GM12878 (cell line): Measurements from ENCODE around the gene GALNT6. TPM values are rescaled to one million over a fixed set of nuclear protein-coding genes. Genes with fewer than 3 reads are reported as not detected.

Experiments
- ATAC-seq: fragments of 200-7000 bp; cut with Tn5 transposase; 3 replicates; pipeline ENCODE4 v1.9.1; 2020; ENCODE audit warnings: mild to moderate bottlenecking, moderate library complexity
- BruUV-seq: library from RNA; stranded (reverse); fragments of 400-500 nt; replicated peaks from 2 replicates; lab custom pipeline; 2021; lab: Mats Ljungman, UMichigan
- CTCF ChIA-PET: fragments of 300-600 bp; sonication (Branson Sonifier 250); formaldehyde crosslinking; extraction: SDS; loops from one replicate; lab custom pipeline; 2021; ENCODE audit warnings: inconsistent platforms; lab: Yijun Ruan, JAX
- POLR2A ChIA-PET: fragments of 350-600 bp; formaldehyde crosslinking; extraction: SDS; loops from one replicate; lab custom pipeline; 2021; ENCODE audit warnings: inconsistent platforms; lab: Charles Lee
- RAD21 ChIA-PET: fragments of 300-600 bp; sonication (Branson Sonifier 250); formaldehyde crosslinking; loops from one replicate; lab custom pipeline; 2023; ENCODE audit warnings: antibody characterized with exemption; ENCODE audit not compliant: unreplicated experiment; lab: Charles Lee
- SMC1A ChIA-PET: fragments of 300-600 bp; sonication (Branson Sonifier 250); formaldehyde crosslinking; loops from one replicate; lab custom pipeline; 2023; ENCODE audit not compliant: unreplicated experiment, uncharacterized antibody; lab: Charles Lee
- DNase-seq: peaks from one replicate; pipeline ENCODE4 v3.0.0-alpha.2; 2011; ENCODE audit warnings: low read depth, low spot score
- FAIRE-seq: peaks from 3 replicates; lab custom pipeline; 2011; peaks lifted over from hg19 to GRCh38; lab: Jason Lieb, UNC
- H2AFZ ChIP-seq: 2 replicates; pipeline ENCODE4 v1.6.0; 2011; ENCODE audit warnings: low read depth, low read length, control low read depth; ENCODE audit not compliant: control insufficient read depth
- H3K27ac ChIP-seq: 2 replicates; pipeline ENCODE4 v1.5.1; 2011; ENCODE audit warnings: control low read depth; ENCODE audit not compliant: control insufficient read depth, insufficient read depth
- H3K27me3 ChIP-seq, 2 experiments: replicated peaks in 1 of 2; 2 replicates each; pipeline versions ENCODE4 v1.6.0 to v1.6.1; 2011; ENCODE audit warnings: low read length in 1 of 2; ENCODE audit not compliant: control insufficient read depth in 2 of 2, insufficient read depth in 2 of 2
- H3K36me3 ChIP-seq, 2 experiments: 2 replicates each; pipeline ENCODE4 v1.5.1; 2011; ENCODE audit warnings: low read length in 1 of 2; ENCODE audit not compliant: control insufficient read depth in 2 of 2, insufficient read depth in 2 of 2
- H3K4me1 ChIP-seq: 2 replicates; pipeline ENCODE4 v1.6.1; 2011; ENCODE audit warnings: mild to moderate bottlenecking, low read length, moderate library complexity, mixed read lengths; ENCODE audit not compliant: control insufficient read depth, insufficient read depth
- H3K4me2 ChIP-seq: 2 replicates; pipeline ENCODE4 v1.6.0; 2011; ENCODE audit warnings: control low read depth; ENCODE audit not compliant: control insufficient read depth, insufficient read depth
- H3K4me3 ChIP-seq: fragments of 200-600 bp; sonication (generic); 2 replicates; pipeline ENCODE4 v1.5.1; 2016
- H3K79me2 ChIP-seq: 2 replicates; pipeline ENCODE4 v1.6.0; 2011; ENCODE audit warnings: low read length; ENCODE audit not compliant: control insufficient read depth, insufficient read depth
- H3K9ac ChIP-seq: 2 replicates; pipeline ENCODE4 v1.8.0; 2011; ENCODE audit warnings: low read length, control low read depth, mixed read lengths; ENCODE audit not compliant: control insufficient read depth, insufficient read depth
- H3K9me3 ChIP-seq: replicated peaks from 3 replicates; pipeline ENCODE4 v1.5.1; 2011; ENCODE audit warnings: mild to moderate bottlenecking, low read length; ENCODE audit not compliant: control insufficient read depth, insufficient read depth
- H4K20me1 ChIP-seq: 2 replicates; pipeline ENCODE4 v1.6.0; 2011; ENCODE audit not compliant: control insufficient read depth, insufficient read depth
- NR2F1 ChIP-seq: fragments of 450-650 bp; conservative IDR thresholded peaks from 2 replicates; pipeline ENCODE4 v1.6.1; 2017; ENCODE audit warnings: mild to moderate bottlenecking
- NRF1 ChIP-seq: conservative IDR thresholded peaks from 2 replicates; pipeline ENCODE4 v1.6.1; 2011; ENCODE audit warnings: mild to moderate bottlenecking, low read depth, low read length, improper control_type of control experiment
- TCF12 ChIP-seq: IDR thresholded peaks from 2 replicates; pipeline ENCODE4 v1.6.1; 2011; ENCODE audit warnings: low read depth, mild to moderate bottlenecking, low read length
- YY1 ChIP-seq: IDR thresholded peaks from 2 replicates; pipeline ENCODE4 v1.6.1; 2011; ENCODE audit warnings: low read depth, mild to moderate bottlenecking, low read length
- WGBS: methylation state at CpG from one replicate; pipeline ENCODE4 v1.1.6; 2016; ENCODE audit warnings: low lambda C conversion rate; ENCODE audit not compliant: insufficient replicate concordance, insufficient coverage; ENCODE audit errors: missing lambda C conversion rate; 5-methylcytosine and 5-hydroxymethylcytosine counted together
- in situ Hi-C: fragments of 300-500 bp; cut with MboI; formaldehyde crosslinking; loops from 9 replicates; pipeline ENCODE4 v1.14.3; 2018; ENCODE audit warnings: mixed read lengths
- intact Hi-C: fragments of 100-400 bp; cut with micrococcal nuclease; formaldehyde crosslinking; loops from one replicate; pipeline ENCODE4 v1.14.2; 2022; ENCODE audit not compliant: unreplicated experiment
- polyA plus RNA-seq, 11 experiments: library from polyadenylated mRNA; depleted of rRNA in 4 of 11; unstranded in 6 of 11; stranded (reverse) in 5 of 11; fragments of >200 nt; fragmentation: Nextera tagmentation in 4 of 11; fragmentation: Illumina TruSeq in 1 of 11; extraction: Ambion mirVana in 4 of 11; extraction: Trizol in 1 of 11; gene quantifications; 1 replicate in 1 of 11; 2 replicates in 10 of 11; pipeline versions ENCODE4 v1.2.1 to v1.2.3, GENCODE V29; 2011 to 2016; ENCODE audit warnings: inconsistent platforms in 2 of 11, missing spikeins in 2 of 11, low read depth in 1 of 11
- total RNA-seq, 4 experiments: library from RNA; depleted of rRNA in 3 of 4; stranded (reverse); fragments of >200 nt in 3 of 4; fragmentation: Illumina TruSeq in 1 of 4; extraction: Trizol in 1 of 4; gene quantifications; 2 replicates each; pipeline versions ENCODE4 v1.2.1 to v1.2.3, GENCODE V29; 2013 to 2021
- TF ChIP-seq, protein P1 (sequence below): fragments of 450-650 bp; IDR thresholded peaks from 2 replicates; pipeline ENCODE4 v1.6.1; 2017; ENCODE audit warnings: mild to moderate bottlenecking, low read depth, inconsistent platforms; ENCODE audit not compliant: poor library complexity, severe bottlenecking

Gene GALNT6
- total and polyA plus RNA-seq, 10 of the 15 experiments (the other 5 are each of a cell fraction or from before 2014, with no cell fraction given): 6.6 to 40.4 (median 23.7) TPM

GRCh38 chr12:51399891-51400290 lies 8.7 kb upstream of the GALNT6 start (continued):
- TF ChIP-seq YY1 (no peak), NR2F1 (no peak)
- TF ChIP-seq, protein P1, sequence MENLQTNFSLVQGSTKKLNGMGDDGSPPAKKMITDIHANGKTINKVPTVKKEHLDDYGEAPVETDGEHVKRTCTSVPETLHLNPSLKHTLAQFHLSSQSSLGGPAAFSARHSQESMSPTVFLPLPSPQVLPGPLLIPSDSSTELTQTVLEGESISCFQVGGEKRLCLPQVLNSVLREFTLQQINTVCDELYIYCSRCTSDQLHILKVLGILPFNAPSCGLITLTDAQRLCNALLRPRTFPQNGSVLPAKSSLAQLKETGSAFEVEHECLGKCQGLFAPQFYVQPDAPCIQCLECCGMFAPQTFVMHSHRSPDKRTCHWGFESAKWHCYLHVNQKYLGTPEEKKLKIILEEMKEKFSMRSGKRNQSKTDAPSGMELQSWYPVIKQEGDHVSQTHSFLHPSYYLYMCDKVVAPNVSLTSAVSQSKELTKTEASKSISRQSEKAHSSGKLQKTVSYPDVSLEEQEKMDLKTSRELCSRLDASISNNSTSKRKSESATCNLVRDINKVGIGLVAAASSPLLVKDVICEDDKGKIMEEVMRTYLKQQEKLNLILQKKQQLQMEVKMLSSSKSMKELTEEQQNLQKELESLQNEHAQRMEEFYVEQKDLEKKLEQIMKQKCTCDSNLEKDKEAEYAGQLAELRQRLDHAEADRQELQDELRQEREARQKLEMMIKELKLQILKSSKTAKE: no peak

GRCh38 chr12:51397670-51398069 lies 6.5 kb upstream of the GALNT6 start:
- CTCF ChIA-PET: interaction anchor here (0.6 to 1.2 kb wide), 2 partner anchors 19 to 24 kb away, joined by 3 read pairs; no protein-coding TSS in a partner anchor

More at GRCh38 chr12:51397670-51398069, 6.5 kb upstream of the GALNT6 start:
- Histone ChIP-seq H3K9me3 (no peaks in the 10 kb centered on the region), H3K79me2 (peaks cover 12% of the 10 kb centered on the region), H2AFZ (no peak overlapping the region), H3K9ac (no peak overlapping the region), H3K4me1 (peaks cover 29% of the 10 kb centered on the region), H3K27me3 (no peaks in the 10 kb centered on the region), H3K4me3 (no peak overlapping the region)
- ChIA-PET RAD21 (interaction anchor here (0.6 kb wide), 1 partner anchor 16 kb away, joined by 3 read pairs; no protein-coding TSS in a partner anchor), POLR2A (no interaction called here)
- no TSS peak for BruUV-seq
- DNase-seq: no peak
- no peak for FAIRE-seq
- ATAC-seq: no peak
- no peak for TF ChIP-seq TCF12
- TF ChIP-seq NRF1: no peak
- TF ChIP-seq, all 136 proteins: peak for 0
- intact Hi-C loops (no loop called here), in situ Hi-C loops (no loop called here)
- no peaks in the 10 kb centered on the region for H4K20me1 ChIP-seq
- SMC1A ChIA-PET: interaction anchor here (1.0 to 4.0 kb wide), 2 partner anchors 12 to 22 kb away, joined by 3 to 16 read pairs; no protein-coding TSS in a partner anchor
- H3K27ac ChIP-seq: no peak overlapping the region
- no peaks in the 10 kb centered on the region for H3K36me3 ChIP-seq
- H3K4me2 ChIP-seq: no peak overlapping the region
- WGBS: 96% methylated on average over 4 of the region's 4 CpGs
